ENCODE results near the gene TRMU.

TRMU gene

GRCh38 chr22:46335201-46336118, at the start of gene TRMU:
Gene TRMU, plus strand, starts transcription at chr22:46335714. Its CDS starts 51 bp downstream, at chr22:46335765.
- peak; percentile 93 to 94 for ATAC-seq

- no peak for ATAC-seq
Observed at GRCh38 chr22:46286006-46286405, 49.5 kb upstream of the TRMU start.

GRCh38 chr22:46286941-46287872, 48.3 kb upstream of the TRMU start:
- no peak for ATAC-seq

GRCh38 chr22:46287873-46288751, 47.4 kb upstream of the TRMU start:
- peak; percentile 46 to 66 for ATAC-seq

- ATAC-seq: no peak
Observed at GRCh38 chr22:46288846-46289243, 46.7 kb upstream of the TRMU start.

- no peak for ATAC-seq
Observed at GRCh38 chr22:46289244-46289891, 46.1 kb upstream of the TRMU start.

- ATAC-seq: no peak
Observed at GRCh38 chr22:46290121-46290842, 45.2 kb upstream of the TRMU start.

- ATAC-seq: no peak
Observed at GRCh38 chr22:46290843-46291785, 44.4 kb upstream of the TRMU start.

GRCh38 chr22:46292173-46292572, 43.3 kb upstream of the TRMU start:
- no peak for ATAC-seq

- no peak for ATAC-seq
Observed at GRCh38 chr22:46292732-46293131, 42.8 kb upstream of the TRMU start.

- no peak for ATAC-seq
Observed at GRCh38 chr22:46293577-46294260, 41.8 kb upstream of the TRMU start.

- ATAC-seq: no peak
Observed at GRCh38 chr22:46294784-46295183, 40.7 kb upstream of the TRMU start.

- no peak for ATAC-seq
Observed at GRCh38 chr22:46295277-46295971, 40.1 kb upstream of the TRMU start.

- ATAC-seq: peak; percentile 98 to 99
Observed at GRCh38 chr22:46296257-46297150, 39.0 kb upstream of the TRMU start, which contains the start of gene GTSE1. Gene GTSE1, plus strand, starts transcription at chr22:46296870. Its CDS starts 531 bp downstream, at chr22:46297401.

- no peak for ATAC-seq
Observed at GRCh38 chr22:46297151-46297812, 38.2 kb upstream of the TRMU start.

- ATAC-seq: no peak
Observed at GRCh38 chr22:46299101-46299500, 36.4 kb upstream of the TRMU start.

- no peak for ATAC-seq
Observed at GRCh38 chr22:46300491-46300890, 35.0 kb upstream of the TRMU start.

Data from activated CD4-positive, CD25-positive, alpha-beta regulatory T cell treated with anti-CD3 and anti-CD28 coated beads, Interleukin-2, amount 50 U/mL, for 24 hours (primary cell).